Measurements from ENCODE around the gene IL19.

GRCh38 chr1:206778031-206778430 is 7.5 kb downstream of the IL19 start:
- TF ChIP-seq EZH2 (IDR thresholded peaks at IDR 0.05) (no peak), CTCF (IDR thresholded peaks at IDR 0.05) (no peak), EZH2phosphoT487 (IDR thresholded peaks at IDR 0.05) (no peak)
